Measurements from ENCODE around the gene METTL6. TPM values are rescaled to one million over a fixed set of nuclear protein-coding genes. Genes with fewer than 3 reads are reported as not detected.
"Not testable (repeated sequence)": the region's sequence is repeated elsewhere in the genome, so short reads cannot be mapped to it uniquely, and the experiment has no call there.

METTL6 gene
- total and polyA plus RNA-seq, 10 of the 15 experiments (the other 5 are each of a cell fraction or from before 2014, with no cell fraction given): 13.8 to 29.6 (median 20.8) TPM

GRCh38 chr3:15393252-15393651 is 34.1 kb downstream of the METTL6 start:
- H4K20me1 ChIP-seq (ENCODE audit: control insufficient read depth, insufficient read depth); H3K36me3 ChIP-seq (ENCODE audit: control insufficient read depth in 2 of 2, insufficient read depth in 2 of 2, low read length in 1 of 2); H3K4me3 ChIP-seq; RAD21 ChIA-PET (ENCODE audit: unreplicated experiment); ATAC-seq; CTCF ChIA-PET; BruUV-seq (replicated peaks); intact Hi-C loops (cut with micrococcal nuclease; ENCODE audit: unreplicated experiment); POLR2A ChIA-PET; H2AFZ ChIP-seq (ENCODE audit: control insufficient read depth, low read depth, low read length); H3K9me3 ChIP-seq (replicated peaks; ENCODE audit: control insufficient read depth, insufficient read depth, low read length); H3K4me2 ChIP-seq (ENCODE audit: control insufficient read depth, insufficient read depth); H3K9ac ChIP-seq (ENCODE audit: control insufficient read depth, insufficient read depth, low read length); in situ Hi-C loops (cut with MboI); H3K27me3 ChIP-seq (replicated peaks in 1 of 2; ENCODE audit: control insufficient read depth in 2 of 2, insufficient read depth in 2 of 2, low read length in 1 of 2); H3K27ac ChIP-seq (ENCODE audit: control insufficient read depth, insufficient read depth); H3K79me2 ChIP-seq (ENCODE audit: control insufficient read depth, insufficient read depth, low read length); FAIRE-seq; DNase-seq (ENCODE audit: low read depth, low spot score): not testable (repeated sequence)
- peak; percentile 17; the same call in 1 of the 2 replicates for TF ChIP-seq SPI1 (IDR thresholded peaks at IDR 0.05; ENCODE audit: borderline replicate concordance, insufficient read depth, low read depth, low read length)
- peaks cover 21% of the 10 kb centered on the region for H3K4me1 ChIP-seq (ENCODE audit: control insufficient read depth, insufficient read depth, low read length)
- SMC1A ChIA-PET (ENCODE audit: uncharacterized antibody, unreplicated experiment): interaction anchor here (1.4 kb wide), 1 partner anchor 123 kb away, joined by 3 read pairs; no protein-coding TSS in a partner anchor
- WGBS (ENCODE audit: insufficient coverage, insufficient replicate concordance, low lambda C conversion rate, missing lambda C conversion rate): 59% methylated on average over 2 of the region's 2 CpGs

GRCh38 chr3:15391007-15391406 is 36.3 kb downstream of the METTL6 start:
- Histone ChIP-seq H3K9me3 (replicated peaks; ENCODE audit: control insufficient read depth, insufficient read depth, low read length) (peaks cover 6% of the 10 kb centered on the region), H3K9ac (ENCODE audit: control insufficient read depth, insufficient read depth, low read length) (no peak overlapping the region), H3K27me3 (replicated peaks in 1 of 2; ENCODE audit: control insufficient read depth in 2 of 2, insufficient read depth in 2 of 2, low read length in 1 of 2) (no peaks in the 10 kb centered on the region), H3K27ac (ENCODE audit: control insufficient read depth, insufficient read depth) (no peak overlapping the region), H3K36me3 (ENCODE audit: control insufficient read depth in 2 of 2, insufficient read depth in 2 of 2, low read length in 1 of 2) (no peaks in the 10 kb centered on the region), H3K4me3 (no peak overlapping the region), H3K4me2 (ENCODE audit: control insufficient read depth, insufficient read depth) (no peak overlapping the region), H3K79me2 (ENCODE audit: control insufficient read depth, insufficient read depth, low read length) (no peaks in the 10 kb centered on the region), H4K20me1 (ENCODE audit: control insufficient read depth, insufficient read depth) (no peaks in the 10 kb centered on the region), H2AFZ (ENCODE audit: control insufficient read depth, low read depth, low read length) (no peak overlapping the region), H3K4me1 (ENCODE audit: control insufficient read depth, insufficient read depth, low read length) (peaks cover 43% of the 10 kb centered on the region)
- BruUV-seq (replicated peaks): no TSS peak
- ChIA-PET RAD21 (ENCODE audit: unreplicated experiment) (interaction anchor here (0.7 kb wide), 1 partner anchor 123 kb away, joined by 3 read pairs; no protein-coding TSS in a partner anchor), CTCF (interaction anchor here (1.2 kb wide), 1 partner anchor 9 kb away, joined by 3 read pairs; no protein-coding TSS in a partner anchor), POLR2A (no interaction called here), SMC1A (ENCODE audit: uncharacterized antibody, unreplicated experiment) (interaction anchor here (1.4 to 4.5 kb wide), 3 partner anchors 9 to 123 kb away, joined by 3 to 18 read pairs (median 4); no protein-coding TSS in a partner anchor)
- WGBS (ENCODE audit: insufficient coverage, insufficient replicate concordance, low lambda C conversion rate, missing lambda C conversion rate): 38% methylated on average over 5 of the region's 5 CpGs
- DNase-seq (ENCODE audit: low read depth, low spot score) (no peak), FAIRE-seq (no peak), ATAC-seq (no peak)
- in situ Hi-C loops (cut with MboI) (no loop called here), intact Hi-C loops (cut with micrococcal nuclease; ENCODE audit: unreplicated experiment) (no loop called here)
- TF ChIP-seq SMC3 (IDR thresholded peaks at IDR 0.05; ENCODE audit: borderline replicate concordance, low read length) (no peak), GATAD2B (conservative IDR thresholded peaks at IDR 0.05; ENCODE audit: low read depth) (no peak), TCF3 (IDR thresholded peaks at IDR 0.05; ENCODE audit: borderline replicate concordance, insufficient read depth, low read depth, low read length) (no peak), ZNF207 (IDR thresholded peaks at IDR 0.05; ENCODE audit: borderline replicate concordance) (no peak), CHD2 (IDR thresholded peaks at IDR 0.05; ENCODE audit: borderline replicate concordance, low read depth, low read length) (no peak), KLF5 (IDR thresholded peaks at IDR 0.05; ENCODE audit: partially characterized antibody) (no peak), POLR2A (IDR thresholded peaks at IDR 0.05; ENCODE audit: low read depth, low read length) (no peak), LARP7 (IDR thresholded peaks at IDR 0.05) (no peak), NR2C2 (IDR thresholded peaks at IDR 0.05; ENCODE audit: borderline replicate concordance, control insufficient read depth, insufficient read length, low read depth) (no peak), RUNX3 (IDR thresholded peaks at IDR 0.05; ENCODE audit: low read length) (no peak), YBX1 (IDR thresholded peaks at IDR 0.05) (no peak), FOS (IDR thresholded peaks at IDR 0.05; ENCODE audit: borderline replicate concordance, extremely low read depth, insufficient read length) (no peak), EZH2 (IDR thresholded peaks at IDR 0.05; ENCODE audit: borderline replicate concordance, control insufficient read depth, low read depth, low read length) (no peak), KAT2A (conservative IDR thresholded peaks at IDR 0.05; ENCODE audit: control insufficient read depth, low read depth, low read length) (no peak)
- TF ChIP-seq, protein P1, sequence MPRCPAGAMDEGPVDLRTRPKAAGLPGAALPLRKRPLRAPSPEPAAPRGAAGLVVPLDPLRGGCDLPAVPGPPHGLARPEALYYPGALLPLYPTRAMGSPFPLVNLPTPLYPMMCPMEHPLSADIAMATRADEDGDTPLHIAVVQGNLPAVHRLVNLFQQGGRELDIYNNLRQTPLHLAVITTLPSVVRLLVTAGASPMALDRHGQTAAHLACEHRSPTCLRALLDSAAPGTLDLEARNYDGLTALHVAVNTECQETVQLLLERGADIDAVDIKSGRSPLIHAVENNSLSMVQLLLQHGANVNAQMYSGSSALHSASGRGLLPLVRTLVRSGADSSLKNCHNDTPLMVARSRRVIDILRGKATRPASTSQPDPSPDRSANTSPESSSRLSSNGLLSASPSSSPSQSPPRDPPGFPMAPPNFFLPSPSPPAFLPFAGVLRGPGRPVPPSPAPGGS (IDR thresholded peaks at IDR 0.05; ENCODE audit: borderline replicate concordance, insufficient read depth, low read depth, low read length, poor library complexity, severe bottlenecking): no peak
